ENCODE data around the gene CPSF3.
"Not testable (repeated sequence)": the region's sequence is repeated elsewhere in the genome, so short reads cannot be mapped to it uniquely, and the experiment has no call there.

The CPSF3 gene

DNA sequence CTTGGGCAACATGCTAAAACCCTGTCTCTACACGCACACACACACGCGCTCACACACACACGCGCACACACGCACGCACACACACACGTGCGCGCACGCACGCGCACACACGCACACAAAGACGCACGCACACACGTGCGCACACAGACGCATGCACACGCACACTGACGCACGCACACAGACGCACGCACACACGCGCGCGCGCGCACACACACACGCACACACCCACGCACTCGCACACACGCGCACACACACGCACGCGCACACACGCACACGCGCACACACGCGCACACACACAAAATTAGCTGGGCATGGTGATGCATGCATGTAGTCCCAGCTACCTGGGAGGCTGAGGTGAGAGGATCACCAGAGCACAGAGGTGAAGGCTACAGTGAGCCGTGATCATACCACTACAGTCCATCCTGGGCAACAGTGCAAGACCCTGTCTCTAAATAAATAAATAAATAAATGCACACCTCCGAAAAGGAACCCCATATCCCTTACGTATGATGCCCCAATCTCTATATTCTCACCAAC is 42.8 kb downstream of the CPSF3 start:
- DNase-seq (ENCODE audit: low spot score), result no peak

DNA sequence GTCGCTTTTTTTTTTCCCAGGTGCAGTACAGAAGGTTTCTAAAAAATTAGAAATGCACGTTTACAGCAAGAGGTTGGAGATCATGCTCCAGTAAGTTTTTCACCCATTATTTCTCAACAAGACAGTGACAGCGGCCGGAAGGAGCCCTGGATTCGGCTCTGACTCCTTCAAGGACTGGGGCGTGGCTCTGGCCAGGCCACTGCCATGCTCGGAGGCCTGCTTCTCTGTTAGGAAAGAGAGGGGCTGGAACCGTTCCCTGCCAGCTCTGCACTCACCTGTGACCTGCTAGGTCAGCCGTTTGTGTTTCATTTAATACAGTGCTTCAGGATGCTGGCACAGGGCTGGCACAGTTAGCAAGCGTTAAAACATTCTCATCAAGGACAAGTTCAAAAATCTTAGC is 44.2 kb downstream of the CPSF3 start:
- peak; percentile 81 for DNase-seq (ENCODE audit: low spot score)

GRCh38 chr2:9471206-9471605 is 47.8 kb downstream of the CPSF3 start:
- no peak for DNase-seq (ENCODE audit: low spot score)

DNA sequence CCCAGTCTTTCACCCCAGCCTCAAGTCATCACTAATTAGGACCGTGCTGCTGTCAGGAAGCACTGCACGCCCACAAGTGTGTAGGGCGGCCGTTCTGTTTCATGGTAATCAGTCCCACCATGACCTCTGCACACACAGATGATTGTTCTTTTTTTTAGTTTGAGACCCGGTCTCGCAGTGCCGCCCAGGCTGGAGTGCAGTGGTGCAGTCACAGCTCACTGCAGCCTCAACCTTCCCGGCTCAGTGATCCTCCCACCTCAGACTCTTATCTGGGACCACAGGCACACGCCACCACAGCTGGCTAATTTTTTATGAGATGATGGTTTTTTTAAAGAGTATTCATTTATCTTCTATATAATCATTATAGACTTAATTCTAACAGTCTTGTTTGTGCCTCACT is 49.1 kb downstream of the CPSF3 start:
- DNase-seq (ENCODE audit: low spot score), result no peak

DNA sequence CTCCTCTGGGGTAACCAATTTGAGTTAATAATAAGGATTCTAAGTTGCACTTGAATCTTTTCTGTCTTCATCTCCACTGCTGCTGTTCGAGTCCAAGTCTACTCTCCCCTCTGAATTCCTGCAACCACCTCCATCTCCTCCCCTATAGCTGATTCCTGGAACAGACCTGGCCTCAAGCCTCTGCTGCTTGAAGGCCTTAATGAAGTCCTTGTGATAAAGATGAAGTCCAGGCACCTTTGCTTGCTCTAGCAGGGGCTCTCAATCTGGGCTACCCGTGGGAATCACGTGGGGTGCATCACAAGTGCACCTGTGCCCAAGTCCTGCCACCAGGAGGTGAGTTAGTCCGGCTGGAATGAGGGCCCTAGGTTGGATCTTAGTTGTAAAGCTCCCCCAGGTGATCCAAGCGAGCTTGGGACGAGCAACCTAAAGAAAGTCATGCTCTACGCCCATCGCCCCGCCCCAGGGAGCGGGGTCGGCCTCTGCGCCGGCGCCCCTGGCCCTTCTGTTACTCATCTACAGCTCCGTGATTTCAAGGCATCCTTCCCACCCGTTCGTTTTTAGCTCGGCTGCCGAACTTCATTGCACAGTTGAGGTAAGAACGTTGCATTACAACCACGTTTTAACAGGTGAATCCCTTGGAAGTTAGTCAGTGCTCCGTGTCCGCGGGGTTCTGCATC is 50.0 kb downstream of the CPSF3 start:
- peak; percentile 68 for DNase-seq (ENCODE audit: low spot score)

- DNase-seq (ENCODE audit: low spot score), result no peak
Observed at GRCh38 chr2:9473985-9474360, 50.5 kb downstream of the CPSF3 start.

GRCh38 chr2:9474361-9475057 is 51.1 kb downstream of the CPSF3 start, which contains the start of gene IAH1:
Gene IAH1, plus strand, starts transcription at chr2:9474551. Its CDS starts 16 bp downstream, at chr2:9474567.
- peak; percentile 63 for DNase-seq (ENCODE audit: low spot score)

GRCh38 chr2:9477914-9478313 is 54.5 kb downstream of the CPSF3 start:
- DNase-seq (ENCODE audit: low spot score), result no peak

GRCh38 chr2:9478526-9478925 is 55.1 kb downstream of the CPSF3 start:
- no peak for DNase-seq (ENCODE audit: low spot score)

DNA sequence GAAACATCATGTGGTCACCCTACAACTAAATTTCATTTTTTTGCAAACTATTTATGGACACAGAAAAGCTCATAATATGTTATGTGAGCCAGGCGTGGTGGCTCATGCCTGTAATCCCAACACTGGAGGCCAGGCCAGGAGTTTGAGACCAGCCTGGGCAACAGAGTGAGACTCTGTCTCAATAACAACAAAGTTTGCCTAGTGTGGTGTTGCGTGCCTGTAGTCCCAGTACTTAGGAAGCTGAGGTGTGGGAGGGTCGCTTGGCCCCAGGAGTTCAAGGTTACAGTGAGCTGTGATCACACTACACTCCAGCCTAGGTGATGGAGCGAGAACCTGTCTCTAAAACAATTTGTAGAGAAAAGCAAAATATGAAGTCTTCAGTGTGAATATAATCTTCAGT is 56.7 kb downstream of the CPSF3 start:
- no peak for DNase-seq (ENCODE audit: low spot score)

GRCh38 chr2:9483107-9483506 is 59.7 kb downstream of the CPSF3 start:
- DNase-seq (ENCODE audit: low spot score), result peak; percentile 68

- DNase-seq (ENCODE audit: low spot score), result no peak
Observed at GRCh38 chr2:9484533-9484932, 61.1 kb downstream of the CPSF3 start.

GRCh38 chr2:9488583-9489547 is 65.4 kb downstream of the CPSF3 start:
- no peak for DNase-seq (ENCODE audit: low spot score)

GRCh38 chr2:9490789-9491188 is 67.3 kb downstream of the CPSF3 start:
- no peak for DNase-seq (ENCODE audit: low spot score)

DNA sequence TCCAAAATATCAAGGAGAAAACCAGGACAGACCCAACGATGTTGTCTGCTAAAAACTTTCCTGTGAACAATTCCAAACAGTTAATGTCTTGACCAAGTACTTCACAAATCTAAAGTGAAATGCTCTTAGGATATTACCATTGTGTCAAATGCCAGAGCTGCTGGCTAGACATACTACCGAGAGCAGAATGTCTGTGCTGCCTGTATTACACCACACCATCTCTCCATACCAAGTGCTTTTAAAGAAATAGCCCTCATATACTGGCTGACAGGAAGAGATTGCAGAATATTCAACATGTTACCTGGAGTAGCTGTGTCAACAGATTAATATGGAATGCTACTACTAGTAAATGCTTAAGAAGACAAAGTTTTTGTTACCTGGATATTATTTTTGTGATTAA is 69.5 kb downstream of the CPSF3 start:
- no peak for DNase-seq (ENCODE audit: low spot score)

GRCh38 chr2:9493478-9493877 is 70.0 kb downstream of the CPSF3 start:
- no peak for DNase-seq (ENCODE audit: low spot score)

DNA sequence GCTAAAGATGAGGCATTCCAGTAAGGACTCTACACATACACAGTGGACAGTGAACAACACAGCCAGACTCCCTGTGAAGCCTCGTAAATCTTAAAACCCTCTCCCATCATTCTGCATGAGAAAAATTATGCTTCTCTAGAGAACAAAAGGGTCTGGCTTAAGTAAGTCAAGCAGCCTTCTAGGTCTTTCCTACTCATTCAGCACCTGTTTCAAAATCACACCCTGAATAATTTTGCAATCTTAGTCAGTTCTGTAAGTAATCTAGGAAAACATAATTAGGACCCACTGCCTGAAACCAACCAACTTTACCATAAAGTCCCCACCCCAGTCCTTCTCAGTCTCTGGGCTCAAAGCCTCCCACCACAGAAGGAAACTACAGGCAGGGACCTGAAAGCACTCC is 70.6 kb downstream of the CPSF3 start:
- no peak for DNase-seq (ENCODE audit: low spot score)

DNA sequence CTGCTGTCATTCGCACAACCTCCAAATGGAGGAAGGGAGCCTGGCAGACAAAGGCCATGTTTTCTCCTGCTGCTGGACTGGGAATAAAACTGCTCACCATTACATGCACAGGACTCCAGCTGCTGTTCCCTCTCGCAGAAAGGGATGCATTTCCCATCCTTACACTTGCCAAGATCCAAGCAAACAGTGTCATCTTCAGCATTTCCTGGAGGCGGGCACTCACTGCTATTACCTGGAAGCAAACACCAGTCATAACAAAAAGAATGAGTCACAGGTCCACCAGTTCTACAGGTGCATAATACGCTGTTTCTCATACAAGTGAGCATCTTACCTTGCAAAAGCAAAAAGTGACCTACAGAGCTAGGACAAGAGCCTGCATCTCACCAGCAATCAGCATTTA is 73.6 kb downstream of the CPSF3 start:
- DNase-seq (ENCODE audit: low spot score), result peak; percentile 70

GRCh38 chr2:9498210-9498609 is 74.8 kb downstream of the CPSF3 start:
- peak; percentile 6 for DNase-seq (ENCODE audit: low spot score)

DNA sequence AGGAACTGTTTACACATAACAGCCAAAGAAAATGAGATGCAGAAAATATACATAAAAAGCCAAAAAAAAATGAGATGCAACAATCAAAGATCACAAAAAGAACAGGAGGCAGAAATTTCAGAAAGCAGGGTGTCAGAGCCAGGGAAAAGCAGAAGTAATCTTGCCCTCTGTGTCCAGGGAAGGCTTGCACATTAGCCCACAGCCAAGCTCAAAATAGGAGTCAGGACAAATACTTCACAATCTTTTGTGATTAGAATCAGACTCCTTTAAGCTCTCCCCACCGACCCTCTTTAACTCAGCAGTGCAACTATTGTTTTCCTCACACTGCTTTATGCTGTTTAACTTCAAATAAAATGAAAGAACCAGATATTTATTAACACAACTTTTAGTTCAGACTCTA is 85.5 kb downstream of the CPSF3 start:
- no peak for DNase-seq (ENCODE audit: low spot score)

DNA sequence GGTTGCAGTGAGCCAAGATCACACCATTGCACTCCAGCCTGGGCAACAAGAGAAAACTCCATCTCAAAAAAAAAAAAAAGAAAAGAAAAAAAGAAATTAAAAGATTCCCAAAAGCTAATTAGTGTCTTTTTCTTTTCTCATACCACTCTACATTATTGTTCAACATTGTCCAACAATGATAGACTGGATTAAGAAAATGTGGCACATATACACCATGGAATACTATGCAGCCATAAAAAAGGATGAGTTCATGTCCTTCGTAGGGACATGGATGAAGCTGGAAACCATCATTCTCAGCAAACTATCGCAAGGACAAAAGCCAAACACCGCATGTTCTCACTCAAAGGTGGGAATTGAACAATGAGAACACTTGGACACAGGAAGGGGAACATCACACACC is 90.5 kb downstream of the CPSF3 start:
- DNase-seq (ENCODE audit: low spot score), result not testable (repeated sequence)

DNA sequence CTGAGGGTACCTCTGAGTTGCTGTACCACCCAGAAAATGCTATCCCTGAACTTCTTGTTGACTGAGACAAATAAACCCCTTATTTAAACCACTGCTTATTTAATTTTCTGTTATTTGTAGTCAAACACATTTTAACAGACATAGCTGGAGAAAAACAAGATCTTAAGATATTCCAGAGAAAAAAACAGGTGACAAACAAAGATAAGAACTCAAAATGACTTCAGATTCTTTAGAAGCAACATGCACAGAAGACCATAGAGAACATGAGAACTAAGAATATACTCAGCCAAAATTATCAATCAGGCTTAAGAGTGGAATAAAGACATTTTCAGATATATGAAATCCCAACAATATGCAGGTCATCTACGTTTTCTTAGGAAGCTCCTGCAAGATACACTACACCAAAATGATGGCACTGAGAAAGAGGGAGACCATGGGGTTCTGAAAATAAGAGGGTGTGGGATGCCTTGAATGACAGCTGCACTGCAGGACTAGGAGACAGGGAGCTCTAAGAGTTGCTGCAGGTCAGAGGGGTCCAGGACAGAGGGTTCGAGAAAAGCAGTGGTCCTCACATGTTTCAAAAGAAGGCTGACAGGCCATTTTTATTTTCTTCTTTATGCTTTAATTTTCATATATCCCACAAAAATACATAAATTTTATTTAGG is 93.8 kb downstream of the CPSF3 start:
- DNase-seq (ENCODE audit: low spot score), result no peak

Data from kidney tubule cell (primary cell).